T-helper 1 cell (primary cell): ENCODE results near the gene URI1.
A peak's percentile ranks its signal among the peaks of the same experiment; 100 is the strongest.
"Not testable (repeated sequence)": the region's sequence is repeated elsewhere in the genome, so short reads cannot be mapped to it uniquely, and the experiment has no call there.

Source experiments
- DNase-seq, 5 donors: peaks; one replicate each; pipeline ENCODE4 v3.0.0-alpha.2; 2012 to 2020
- total RNA-seq, 4 donors: gene quantifications; one replicate each; lab custom pipeline; 2026; lab: John Stamatoyannopoulos, UW

URI1 gene
- 95.7 to 129 (median 107) reads per million in 4 donors for total RNA-seq

- peak; percentile 83 to 90 (median 89) for DNase-seq
These were observed at the start of gene URI1 for GRCh38 chr19:29941828-29942403. Gene URI1 (plus strand): TSS chr19:29942239. CDS start chr19:29942548, 309 bp downstream.

- DNase-seq = no peak
These were observed 48.3 kb upstream of the URI1 start for GRCh38 chr19:29893606-29894284.

GRCh38 chr19:29896802-29897201 is 45.2 kb upstream of the URI1 start:
- DNase-seq = no peak

- no peak for DNase-seq
These were observed 44.6 kb upstream of the URI1 start for GRCh38 chr19:29897466-29897865.

GRCh38 chr19:29904017-29904416 is 38.0 kb upstream of the URI1 start:
- DNase-seq = no peak

- DNase-seq = no peak
These were observed 32.8 kb upstream of the URI1 start for GRCh38 chr19:29908963-29909944.

GRCh38 chr19:29914933-29915332 is 27.1 kb upstream of the URI1 start:
- DNase-seq = no peak

GRCh38 chr19:29915832-29916231 is 26.2 kb upstream of the URI1 start:
- DNase-seq = not testable (repeated sequence)

GRCh38 chr19:29917911-29918310 is 24.1 kb upstream of the URI1 start:
- no peak for DNase-seq

GRCh38 chr19:29918891-29919290 is 23.1 kb upstream of the URI1 start:
- no peak for DNase-seq

GRCh38 chr19:29922972-29923371 is 19.1 kb upstream of the URI1 start:
- DNase-seq = no peak

- no peak for DNase-seq
These were observed 18.4 kb upstream of the URI1 start for GRCh38 chr19:29923653-29924052.

- DNase-seq = no peak
These were observed 16.0 kb upstream of the URI1 start for GRCh38 chr19:29926031-29926430.

GRCh38 chr19:29926801-29927200 is 15.2 kb upstream of the URI1 start:
- no peak for DNase-seq

- no peak for DNase-seq
These were observed 14.0 kb upstream of the URI1 start for GRCh38 chr19:29927944-29928625.

GRCh38 chr19:29928831-29929230 is 13.2 kb upstream of the URI1 start:
- DNase-seq = no peak

- no peak for DNase-seq
These were observed 7.8 kb upstream of the URI1 start for GRCh38 chr19:29934257-29934656.

GRCh38 chr19:29934781-29935180 is 7.3 kb upstream of the URI1 start:
- DNase-seq = no peak

- no peak for DNase-seq
These were observed 5.6 kb upstream of the URI1 start for GRCh38 chr19:29936409-29936808.

- no peak for DNase-seq
These were observed 2.4 kb upstream of the URI1 start for GRCh38 chr19:29939628-29940027.

GRCh38 chr19:29940971-29941585 is 961 bp upstream of the URI1 start:
- no peak for DNase-seq
